HCT116 (cell line): Measurements from ENCODE around the gene CHRND. TPM values are rescaled to one million over a fixed set of nuclear protein-coding genes. Genes with fewer than 3 reads are reported as not detected.

Source experiments
- ATAC-seq: fragments of 200-7000 bp; cut with Tn5 transposase; 2 replicates; pipeline ENCODE4 v1.9.1; 2020; ENCODE audit warnings: mild to moderate bottlenecking, moderate library complexity
- BruUV-seq: library from RNA; stranded (reverse); fragments of 400-500 nt; replicated peaks from 2 replicates; lab custom pipeline; 2021; lab: Mats Ljungman, UMichigan
- CTCF ChIA-PET: fragments of 300-600 bp; sonication (Branson Sonifier 250); formaldehyde crosslinking; loops from one replicate; lab custom pipeline; 2021; ENCODE audit warnings: antibody characterized with exemption; lab: Charles Lee
- POLR2A ChIA-PET: fragments of 300-600, 350-600 bp; sonication (Branson Sonifier 250); formaldehyde crosslinking; loops from one replicate; lab custom pipeline; 2021; ENCODE audit warnings: antibody characterized with exemption; lab: Charles Lee
- RAD21 ChIA-PET, 2 experiments: fragments of 300-600 bp; sonication (Branson Sonifier 250); formaldehyde crosslinking; loops; one replicate each; lab custom pipeline; 2023; ENCODE audit warnings: low total read pairs in 2 of 2; ENCODE audit not compliant: uncharacterized antibody in 2 of 2, unreplicated experiment in 2 of 2, low non-redundant PET in 1 of 2; lab: Charles Lee
- DNase-seq: peaks from one replicate; pipeline ENCODE4 v3.0.0-alpha.2; 2010; ENCODE audit warnings: low read depth, low spot score
- H2AFZ ChIP-seq: fragments of 200-600 bp; shearing (Covaris generic), sonication (generic); 2 replicates; pipeline ENCODE4 v1.6.1; 2017; ENCODE audit warnings: low read depth, mixed run types, mixed read lengths, antibody characterized with exemption, low read length; ENCODE audit not compliant: poor library complexity, severe bottlenecking
- H3K27ac ChIP-seq: 2 replicates; pipeline ENCODE4 v1.5.1; 2012; ENCODE audit warnings: low read depth, low read length
- H3K27me3 ChIP-seq: fragments of 200-600 bp; sonication (generic); 2 replicates; pipeline ENCODE4 v1.6.1; 2016; ENCODE audit warnings: mixed run types, low read length, mixed read lengths; ENCODE audit not compliant: insufficient read depth
- H3K36me3 ChIP-seq, 2 experiments: fragments of 200-500 bp in 1 of 2; fragments of 200-600 bp in 1 of 2; sonication (Bioruptor generic) in 1 of 2; sonication (generic) in 1 of 2; 2 replicates each; pipeline versions ENCODE4 v1.5.1 to v1.6.1; 2014 to 2016; ENCODE audit warnings: low read length in 2 of 2, inconsistent platforms in 1 of 2, mixed read lengths in 1 of 2, mixed run types in 1 of 2; ENCODE audit not compliant: insufficient read depth in 2 of 2, control insufficient read depth in 1 of 2
- H3K4me1 ChIP-seq, 2 experiments: fragments of 200-600 bp in 1 of 2; sonication (generic) in 1 of 2; 2 replicates each; pipeline versions ENCODE4 v1.5.1 to v1.6.1; 2012 to 2017; ENCODE audit warnings: low read length in 2 of 2, inconsistent platforms in 1 of 2, mild to moderate bottlenecking in 1 of 2, mixed read lengths in 1 of 2, mixed run types in 1 of 2, moderate library complexity in 1 of 2; ENCODE audit not compliant: insufficient read depth in 2 of 2, control insufficient read depth in 1 of 2
- H3K4me2 ChIP-seq: fragments of 200-600 bp; sonication (generic); 2 replicates; pipeline ENCODE4 v1.6.1; 2017; ENCODE audit warnings: mixed run types, low read length, mixed read lengths
- H3K4me3 ChIP-seq, 2 experiments: fragments of 200-600 bp in 1 of 2; sonication (generic) in 1 of 2; replicated peaks in 1 of 2; 2 replicates each; pipeline ENCODE4 v1.5.1; 2011 to 2016; ENCODE audit warnings: low read length in 2 of 2, control low read depth in 1 of 2, low read depth in 1 of 2, mild to moderate bottlenecking in 1 of 2, mixed read lengths in 1 of 2, mixed run types in 1 of 2
- H3K79me2 ChIP-seq: fragments of 200-600 bp; sonication (generic); 2 replicates; pipeline ENCODE4 v1.6.1; 2017; ENCODE audit warnings: mild to moderate bottlenecking, mixed run types, low read length, moderate library complexity, mixed read lengths; ENCODE audit not compliant: insufficient read depth
- H3K9ac ChIP-seq: fragments of 200-600 bp; sonication (generic); 2 replicates; pipeline ENCODE4 v1.6.1; 2016; ENCODE audit warnings: low read length, mixed read lengths
- H3K9me2 ChIP-seq: fragments of 200-600 bp; sonication (generic), shearing (Covaris generic); 2 replicates; pipeline ENCODE4 v1.6.1; 2017; ENCODE audit warnings: mixed run types, mild to moderate bottlenecking, moderate library complexity; ENCODE audit not compliant: insufficient read depth
- H3K9me3 ChIP-seq, 2 experiments: fragments of 200-500 bp in 1 of 2; fragments of 200-600 bp in 1 of 2; sonication (Bioruptor generic) in 1 of 2; sonication (generic) in 1 of 2; 2 replicates each; pipeline ENCODE4 v1.6.1; 2014 to 2017; ENCODE audit warnings: low read length in 2 of 2, mixed read lengths in 2 of 2, inconsistent platforms in 1 of 2, low read depth in 1 of 2, mild to moderate bottlenecking in 1 of 2, mixed run types in 1 of 2, moderate library complexity in 1 of 2; ENCODE audit not compliant: control insufficient read depth in 1 of 2, insufficient read depth in 1 of 2
- H4K20me1 ChIP-seq: fragments of 200-600 bp; sonication (generic), shearing (Covaris generic); 2 replicates; pipeline ENCODE4 v1.6.1; 2017; ENCODE audit warnings: mixed run types, mild to moderate bottlenecking, moderate library complexity; ENCODE audit not compliant: insufficient read depth
- CEBPB ChIP-seq: IDR thresholded peaks from 2 replicates; pipeline ENCODE4 v1.6.1; 2012; ENCODE audit warnings: low read depth
- EGR1 ChIP-seq: IDR thresholded peaks from 2 replicates; pipeline ENCODE4 v1.6.1; 2012; ENCODE audit warnings: low read depth
- ELF1 ChIP-seq: IDR thresholded peaks from 2 replicates; pipeline ENCODE4 v1.6.1; 2012; ENCODE audit warnings: low read depth, borderline replicate concordance
- EZH2phosphoT487 ChIP-seq: fragments of 200-600 bp; IDR thresholded peaks from 2 replicates; pipeline ENCODE4 v1.6.1; 2018; ENCODE audit warnings: antibody characterized with exemption, borderline replicate concordance
- FOSL1 ChIP-seq: IDR thresholded peaks from 2 replicates; pipeline ENCODE4 v1.6.1; 2012; ENCODE audit warnings: low read depth
- MAX ChIP-seq: IDR thresholded peaks from 2 replicates; pipeline ENCODE4 v1.6.1; 2012
- POLR2A ChIP-seq: IDR thresholded peaks from 2 replicates; pipeline ENCODE4 v1.7.0; 2011; ENCODE audit warnings: borderline replicate concordance; ENCODE audit not compliant: insufficient read depth, insufficient read length; ENCODE audit errors: extremely low read depth
- POLR2AphosphoS5 ChIP-seq: IDR thresholded peaks from 2 replicates; pipeline ENCODE4 v1.6.1; 2011; ENCODE audit warnings: mild to moderate bottlenecking, low read depth, low read length, moderate library complexity
- RAD21 ChIP-seq: IDR thresholded peaks from 2 replicates; pipeline ENCODE4 v1.6.1; 2012; ENCODE audit warnings: low read depth, mild to moderate bottlenecking
- SP1 ChIP-seq: IDR thresholded peaks from 2 replicates; pipeline ENCODE4 v1.6.1; 2012; ENCODE audit warnings: low read depth
- SRF ChIP-seq: IDR thresholded peaks from 2 replicates; pipeline ENCODE4 v1.6.1; 2012; ENCODE audit warnings: low read depth
- TCF7L2 ChIP-seq: IDR thresholded peaks from 2 replicates; pipeline ENCODE4 v1.7.0; 2011; ENCODE audit warnings: borderline replicate concordance, inconsistent platforms; ENCODE audit not compliant: insufficient read depth, insufficient read length; ENCODE audit errors: extremely low read depth
- YY1 ChIP-seq: IDR thresholded peaks from 2 replicates; pipeline ENCODE4 v1.6.1; 2011; ENCODE audit warnings: low read length, low read depth, moderate library complexity, mild to moderate bottlenecking; ENCODE audit not compliant: insufficient replicate concordance; ENCODE audit errors: extremely low read depth
- ZFX ChIP-seq: fragments of 450-650 bp; IDR thresholded peaks from 2 replicates; pipeline ENCODE4 v1.6.1; 2017
- intact Hi-C: fragments of 100-400 bp; cut with micrococcal nuclease; formaldehyde crosslinking; loops from 2 replicates; pipeline ENCODE4 v1.10.0; 2022
- total RNA-seq: library from RNA; stranded (reverse); gene quantifications from one replicate; pipeline ENCODE4 v1.2.1, GENCODE V29; 2021; ENCODE audit not compliant: unreplicated experiment
- TF ChIP-seq, protein P1 (sequence below): IDR thresholded peaks from 2 replicates; pipeline ENCODE4 v1.6.1; 2012; ENCODE audit warnings: low read depth

Gene CHRND
- total RNA-seq, 1 experiment from 2014 or later: not detected

DNA sequence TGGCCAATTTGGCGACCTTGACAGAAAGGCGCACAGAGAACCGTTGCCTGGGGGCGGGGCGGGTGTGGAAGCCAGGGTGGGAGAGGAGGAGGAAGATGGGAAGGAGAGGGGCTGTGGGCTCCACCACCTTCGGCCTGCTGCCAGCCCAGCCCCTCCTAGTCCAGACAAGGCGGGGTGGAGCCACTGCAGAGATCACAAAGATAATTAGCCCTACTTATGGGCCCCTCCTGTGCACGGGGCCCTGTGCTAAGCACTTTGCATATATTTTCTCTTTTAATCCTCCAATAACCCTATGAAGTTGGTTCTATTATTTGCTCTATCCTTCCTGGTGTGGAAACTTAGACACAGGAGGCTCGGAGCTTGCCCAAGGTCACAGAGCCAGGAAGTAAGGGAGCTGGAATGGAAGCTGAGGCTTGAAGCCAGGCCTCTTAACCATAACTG is 24.6 kb upstream of the CHRND start:
- no peaks in the 10 kb centered on the region for H3K36me3 ChIP-seq
- CTCF ChIA-PET: no interaction called here
- TF ChIP-seq SP1: no peak
- TF ChIP-seq CEBPB: no peak
- TF ChIP-seq RAD21: no peak
- TF ChIP-seq POLR2A: no peak
- no peak for TF ChIP-seq YY1
- no peak for TF ChIP-seq MAX
- TF ChIP-seq, protein P1, sequence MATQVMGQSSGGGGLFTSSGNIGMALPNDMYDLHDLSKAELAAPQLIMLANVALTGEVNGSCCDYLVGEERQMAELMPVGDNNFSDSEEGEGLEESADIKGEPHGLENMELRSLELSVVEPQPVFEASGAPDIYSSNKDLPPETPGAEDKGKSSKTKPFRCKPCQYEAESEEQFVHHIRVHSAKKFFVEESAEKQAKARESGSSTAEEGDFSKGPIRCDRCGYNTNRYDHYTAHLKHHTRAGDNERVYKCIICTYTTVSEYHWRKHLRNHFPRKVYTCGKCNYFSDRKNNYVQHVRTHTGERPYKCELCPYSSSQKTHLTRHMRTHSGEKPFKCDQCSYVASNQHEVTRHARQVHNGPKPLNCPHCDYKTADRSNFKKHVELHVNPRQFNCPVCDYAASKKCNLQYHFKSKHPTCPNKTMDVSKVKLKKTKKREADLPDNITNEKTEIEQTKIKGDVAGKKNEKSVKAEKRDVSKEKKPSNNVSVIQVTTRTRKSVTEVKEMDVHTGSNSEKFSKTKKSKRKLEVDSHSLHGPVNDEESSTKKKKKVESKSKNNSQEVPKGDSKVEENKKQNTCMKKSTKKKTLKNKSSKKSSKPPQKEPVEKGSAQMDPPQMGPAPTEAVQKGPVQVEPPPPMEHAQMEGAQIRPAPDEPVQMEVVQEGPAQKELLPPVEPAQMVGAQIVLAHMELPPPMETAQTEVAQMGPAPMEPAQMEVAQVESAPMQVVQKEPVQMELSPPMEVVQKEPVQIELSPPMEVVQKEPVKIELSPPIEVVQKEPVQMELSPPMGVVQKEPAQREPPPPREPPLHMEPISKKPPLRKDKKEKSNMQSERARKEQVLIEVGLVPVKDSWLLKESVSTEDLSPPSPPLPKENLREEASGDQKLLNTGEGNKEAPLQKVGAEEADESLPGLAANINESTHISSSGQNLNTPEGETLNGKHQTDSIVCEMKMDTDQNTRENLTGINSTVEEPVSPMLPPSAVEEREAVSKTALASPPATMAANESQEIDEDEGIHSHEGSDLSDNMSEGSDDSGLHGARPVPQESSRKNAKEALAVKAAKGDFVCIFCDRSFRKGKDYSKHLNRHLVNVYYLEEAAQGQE: no peak
- TF ChIP-seq EGR1: no peak
- TF ChIP-seq EZH2phosphoT487: no peak
- no peak for TF ChIP-seq POLR2AphosphoS5
- no peak for TF ChIP-seq FOSL1
- TF ChIP-seq ELF1: no peak
- no peak for TF ChIP-seq ZFX
- TF ChIP-seq TCF7L2: no peak
- TF ChIP-seq SRF: no peak
- no peaks in the 10 kb centered on the region for H3K79me2 ChIP-seq
- no peaks in the 10 kb centered on the region for H3K9me3 ChIP-seq
- no peaks in the 10 kb centered on the region for H3K27me3 ChIP-seq
- no TSS peak for BruUV-seq
- no peak overlapping the region for H3K4me3 ChIP-seq
- H4K20me1 ChIP-seq: no peaks in the 10 kb centered on the region
- DNase-seq: no peak
- POLR2A ChIA-PET: interaction anchor here (0.7 kb wide), 1 partner anchor 26 kb away, joined by 3 read pairs; no protein-coding TSS in a partner anchor
- H3K4me1 ChIP-seq: no peaks in the 10 kb centered on the region
- no peak overlapping the region for H3K4me2 ChIP-seq
- H3K9me2 ChIP-seq: no peaks in the 10 kb centered on the region
- RAD21 ChIA-PET: no interaction called here
- intact Hi-C loops: no loop called here
- ATAC-seq: no peak
- no peak overlapping the region for H2AFZ ChIP-seq
- no peak overlapping the region for H3K9ac ChIP-seq
- H3K27ac ChIP-seq: no peak overlapping the region
